HepG2 (cell line): Measurements from ENCODE around the gene CCDC117. TPM values are rescaled to one million over a fixed set of nuclear protein-coding genes. Genes with fewer than 3 reads are reported as not detected.

Source experiments
- ATAC-seq: fragments of 200-7000 bp; cut with Tn5 transposase; 3 replicates; pipeline ENCODE4 v1.9.1; 2020; ENCODE audit warnings: mild to moderate bottlenecking, moderate library complexity
- BruUV-seq: library from RNA; stranded (reverse); fragments of 400-500 nt; replicated peaks from 2 replicates; lab custom pipeline; 2021; lab: Mats Ljungman, UMichigan
- CTCF ChIA-PET: fragments of 300-600 bp; formaldehyde crosslinking; extraction: SDS; loops from one replicate; lab custom pipeline; 2021; ENCODE audit warnings: low total read pairs, inconsistent platforms, low intra/inter-chr PET ratio; lab: Yijun Ruan, JAX
- POLR2A ChIA-PET: fragments of 350-600 bp; sonication (Branson Sonifier 250); formaldehyde crosslinking; loops from one replicate; lab custom pipeline; 2020; ENCODE audit warnings: antibody characterized with exemption, inconsistent platforms; lab: Yijun Ruan, JAX
- DNase-seq: peaks from one replicate; pipeline ENCODE4 v3.0.0-alpha.2; 2015; ENCODE audit warnings: low spot score
- FAIRE-seq: peaks from 3 replicates; lab custom pipeline; 2011; peaks lifted over from hg19 to GRCh38; lab: Jason Lieb, UNC
- H2AFZ ChIP-seq: one replicate; pipeline ENCODE4 v1.6.1; 2011; ENCODE audit warnings: low read length, inconsistent platforms
- H3K27ac ChIP-seq: fragments of 300-600 bp; 3 replicates; pipeline ENCODE4 v1.8.0; 2011; ENCODE audit warnings: mixed run types, mild to moderate bottlenecking, mixed read lengths, low read length, inconsistent platforms; ENCODE audit not compliant: insufficient read depth; ENCODE audit errors: extremely low read length
- H3K27me3 ChIP-seq, 2 experiments: fragments of 200-600 bp in 1 of 2; 2 replicates in 1 of 2; 3 replicates in 1 of 2; pipeline versions ENCODE4 v1.6.0 to v1.8.0; 2011; ENCODE audit warnings: low read length in 2 of 2, mild to moderate bottlenecking in 2 of 2, moderate library complexity in 2 of 2, inconsistent platforms in 1 of 2; ENCODE audit not compliant: insufficient read depth in 2 of 2, control insufficient read depth in 1 of 2
- H3K36me3 ChIP-seq, 2 experiments: fragments of 200-600 bp in 1 of 2; replicated peaks in 1 of 2; 2 replicates in 1 of 2; 3 replicates in 1 of 2; pipeline versions ENCODE4 v1.5.1 to v1.8.0; 2011; ENCODE audit warnings: low read length in 2 of 2, inconsistent platforms in 1 of 2; ENCODE audit not compliant: insufficient read depth in 2 of 2, control insufficient read depth in 1 of 2
- H3K4me1 ChIP-seq: 2 replicates; pipeline ENCODE4 v1.5.1; 2012; ENCODE audit warnings: low read length, inconsistent platforms; ENCODE audit not compliant: insufficient read depth
- H3K4me2 ChIP-seq: 2 replicates; pipeline ENCODE4 v1.6.0; 2011; ENCODE audit warnings: low read depth, low read length, inconsistent platforms
- H3K4me3 ChIP-seq, 3 experiments: fragments of 200-600 bp in 1 of 3; sonication (generic), shearing (Covaris generic) in 1 of 3; replicated peaks in 1 of 3; 2 replicates each; pipeline ENCODE4 v1.5.1; 2011 to 2016; ENCODE audit warnings: low read length in 3 of 3, inconsistent platforms in 2 of 3, low read depth in 2 of 3, mild to moderate bottlenecking in 2 of 3, control low read depth in 1 of 3, mixed read lengths in 1 of 3; ENCODE audit not compliant: insufficient read depth in 1 of 3
- H3K79me2 ChIP-seq: one replicate; pipeline ENCODE4 v1.6.1; 2011; ENCODE audit warnings: low read length, inconsistent platforms; ENCODE audit not compliant: insufficient read depth
- H3K9ac ChIP-seq: 2 replicates; pipeline ENCODE4 v1.6.0; 2011; ENCODE audit warnings: mild to moderate bottlenecking, low read depth, low read length, inconsistent platforms; ENCODE audit not compliant: insufficient read depth
- H3K9me3 ChIP-seq: 2 replicates; pipeline ENCODE4 v1.5.1; 2012; ENCODE audit warnings: mild to moderate bottlenecking, low read length
- H4K20me1 ChIP-seq: 2 replicates; pipeline ENCODE4 v1.6.0; 2011; ENCODE audit warnings: inconsistent platforms, mild to moderate bottlenecking, low read length, moderate library complexity; ENCODE audit not compliant: insufficient read depth
- ATF7-NPFF ChIP-seq: sonication (generic); formaldehyde crosslinking; IDR thresholded peaks from 2 replicates; pipeline ENCODE4 v1.8.1; 2023; ENCODE audit warnings: mild to moderate bottlenecking, low read depth, missing genetic modification reagents, moderate library complexity
- CAMTA2 ChIP-seq: sonication (generic); formaldehyde crosslinking; IDR thresholded peaks from 2 replicates; pipeline ENCODE4 v1.4.0; 2020; ENCODE audit warnings: mild to moderate bottlenecking, missing genetic modification reagents, borderline replicate concordance
- CHD4 ChIP-seq: fragments of 200-600 bp; sonication (generic); IDR thresholded peaks from 2 replicates; pipeline ENCODE4 v1.7.0; 2017; ENCODE audit warnings: mild to moderate bottlenecking, low read length, borderline replicate concordance
- DNMT1 ChIP-seq: sonication (generic); formaldehyde crosslinking; IDR thresholded peaks from 2 replicates; pipeline ENCODE4 v1.5.1; 2020; ENCODE audit warnings: mild to moderate bottlenecking, missing genetic modification reagents
- ESRRA ChIP-seq: sonication (generic); formaldehyde crosslinking; IDR thresholded peaks from 2 replicates; pipeline ENCODE4 v1.5.1; 2020; ENCODE audit warnings: mild to moderate bottlenecking, low read depth, missing genetic modification reagents
- HMG20A ChIP-seq: IDR thresholded peaks from 2 replicates; pipeline ENCODE4 v1.6.1; 2016; ENCODE audit warnings: borderline replicate concordance
- HMGXB4 ChIP-seq, 2 experiments: sonication (generic) in 1 of 2; formaldehyde crosslinking in 1 of 2; IDR thresholded peaks; 2 replicates each; pipeline versions ENCODE4 v1.4.0 to v1.6.1; 2018 to 2020; ENCODE audit warnings: missing genetic modification reagents in 2 of 2, borderline replicate concordance in 1 of 2, low read depth in 1 of 2, mild to moderate bottlenecking in 1 of 2, missing biosample characterization in 1 of 2
- TARDBP ChIP-seq: sonication (generic); formaldehyde crosslinking; IDR thresholded peaks from 2 replicates; pipeline ENCODE4 v1.8.0; 2022; ENCODE audit warnings: mild to moderate bottlenecking, missing genetic modification reagents
- ZNF615 ChIP-seq: sonication (generic); formaldehyde crosslinking; IDR thresholded peaks from 2 replicates; pipeline ENCODE4 v1.5.0; 2020; ENCODE audit warnings: mild to moderate bottlenecking, missing genetic modification reagents, borderline replicate concordance
- ZNF773 ChIP-seq: sonication (generic); formaldehyde crosslinking; IDR thresholded peaks from 2 replicates; pipeline ENCODE4 v1.4.0; 2020; ENCODE audit warnings: missing genetic modification reagents, borderline replicate concordance
- ZNF790 ChIP-seq: sonication (generic); formaldehyde crosslinking; IDR thresholded peaks from 2 replicates; pipeline ENCODE4 v1.8.0; 2022; ENCODE audit warnings: missing genetic modification reagents, mild to moderate bottlenecking, borderline replicate concordance
- WGBS: methylation state at CpG from one replicate; pipeline ENCODE4 v1.1.6; 2017; ENCODE audit warnings: low lambda C conversion rate; 5-methylcytosine and 5-hydroxymethylcytosine counted together
- in situ Hi-C: cut with HindIII; loops from 2 replicates; pipeline ENCODE4 v1.10.0; 2017; ENCODE audit warnings: low pct_unique_long_range_greater_than_20kb; ENCODE audit not compliant: extremely low pct_ligation_motif_present
- intact Hi-C: fragments of 100-400 bp; cut with micrococcal nuclease; formaldehyde crosslinking; loops from one replicate; pipeline ENCODE4 v1.10.0; 2022; ENCODE audit not compliant: unreplicated experiment
- polyA plus RNA-seq, 8 experiments: library from polyadenylated mRNA; depleted of rRNA in 3 of 8; stranded (reverse) in 7 of 8; unstranded in 1 of 8; fragments of >200 nt; fragmentation: Illumina TruSeq in 4 of 8; extraction: Trizol in 4 of 8; gene quantifications; 2 replicates each; pipeline versions ENCODE4 v1.2.1 to v1.2.3, GENCODE V29; 2011 to 2016; ENCODE audit warnings: low read depth in 4 of 8, missing spikeins in 1 of 8, mixed read lengths in 1 of 8; ENCODE audit not compliant: insufficient read depth in 1 of 8
- total RNA-seq, 5 experiments: library from RNA; depleted of rRNA; stranded (reverse); fragments of >200 nt; fragmentation: Illumina TruSeq; extraction: Trizol; gene quantifications; 2 replicates each; pipeline ENCODE4 v1.2.3, GENCODE V29; 2016; ENCODE audit warnings: low read depth in 1 of 5
- TF ChIP-seq, protein P1 (sequence below): sonication (generic); formaldehyde crosslinking; IDR thresholded peaks from 2 replicates; pipeline ENCODE4 v1.4.0; 2020; ENCODE audit warnings: low read depth, mild to moderate bottlenecking, missing genetic modification reagents
- TF ChIP-seq, protein P2 (sequence below): sonication (generic); formaldehyde crosslinking; IDR thresholded peaks from 2 replicates; pipeline ENCODE4 v1.4.0; 2020; ENCODE audit warnings: missing genetic modification reagents, mild to moderate bottlenecking, borderline replicate concordance
- TF ChIP-seq, protein P3 (sequence below): sonication (generic); formaldehyde crosslinking; IDR thresholded peaks from 2 replicates; pipeline ENCODE4 v1.4.0; 2020; ENCODE audit warnings: missing genetic modification reagents

CCDC117 gene
- total and polyA plus RNA-seq, 2 of the 13 experiments (the other 11 are each of a cell fraction or from before 2014, with no cell fraction given) = 12.6 to 34.2 TPM

DNA sequence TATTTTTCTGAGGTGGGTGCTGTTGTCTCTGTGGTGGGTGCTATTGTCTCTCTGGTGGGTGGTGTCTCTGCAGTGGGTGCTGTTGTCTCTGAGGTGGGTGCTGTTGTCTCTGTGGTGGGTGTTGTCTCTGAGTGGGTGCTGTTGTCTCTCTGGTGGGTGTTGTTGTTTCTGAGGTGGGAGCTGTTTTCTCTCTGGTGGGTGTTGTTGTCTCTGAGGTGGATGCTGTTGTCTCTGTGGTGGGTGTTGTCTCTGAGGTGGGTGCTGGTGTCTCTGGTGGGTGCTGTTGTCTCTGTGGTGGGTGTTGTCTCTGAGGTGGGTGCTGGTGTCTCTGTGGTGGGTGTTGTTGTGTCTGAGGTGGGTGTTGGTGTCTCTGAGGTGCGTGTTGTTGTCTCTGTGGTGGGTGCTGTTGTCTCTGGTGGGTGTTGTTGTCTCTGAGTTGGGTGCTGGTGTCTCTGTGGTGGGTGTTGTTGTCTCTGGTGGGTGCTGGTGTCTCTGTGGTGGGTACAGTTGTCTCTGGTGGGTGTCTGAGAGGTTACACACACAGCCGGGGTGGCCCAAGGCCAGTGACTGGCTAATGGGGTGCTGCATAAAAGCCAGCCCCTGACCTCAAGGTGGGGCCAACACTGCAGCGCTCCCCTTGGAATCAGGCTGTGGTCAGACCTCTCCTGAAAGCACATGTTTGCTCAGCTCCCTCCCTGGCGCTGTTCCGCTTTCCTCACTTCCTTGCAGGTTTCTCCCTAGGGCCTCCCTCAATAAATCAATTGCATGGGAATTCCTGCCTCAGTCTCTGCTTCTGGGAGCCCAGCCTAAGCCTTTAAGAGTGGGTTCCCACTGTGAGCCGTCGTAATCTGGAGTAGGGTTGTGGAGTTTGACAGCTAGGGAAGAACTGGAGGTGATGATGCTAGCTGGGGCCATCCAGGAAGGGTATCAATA lies 58.9 kb downstream of the CCDC117 start:
- Histone ChIP-seq H3K4me3 (no peak overlapping the region), H3K27ac (peak overlapping the region; percentile 31), H3K79me2 (no peaks in the 10 kb centered on the region), H3K4me1 (peaks cover 32% of the 10 kb centered on the region), H3K27me3 (no peaks in the 10 kb centered on the region), H4K20me1 (no peaks in the 10 kb centered on the region), H3K4me2 (no peak overlapping the region), H2AFZ (no peak overlapping the region), H3K9me3 (no peaks in the 10 kb centered on the region), H3K36me3 (no peaks in the 10 kb centered on the region), H3K9ac (peak overlapping the region; percentile 16; the same call in 1 of the 2 replicates)
- CTCF ChIA-PET = no interaction called here
- BruUV-seq = no TSS peak
- intact Hi-C loops = no loop called here
- POLR2A ChIA-PET = interaction anchor here (1.2 to 2.2 kb wide), 2 partner anchors 17 to 31 kb away, joined by 3 to 6 read pairs; partner anchors contain the start of gene XBP1
- ATAC-seq = peak; percentile 12; the same call in 1 of the 3 replicates
- in situ Hi-C loops = no loop called here
- WGBS = 86% methylated on average over 5 of the region's 7 CpGs
- no peak for DNase-seq
- no peak for FAIRE-seq
- no peak for TF ChIP-seq DNMT1 (CRISPR knock-in tag)
- TF ChIP-seq, protein P1, sequence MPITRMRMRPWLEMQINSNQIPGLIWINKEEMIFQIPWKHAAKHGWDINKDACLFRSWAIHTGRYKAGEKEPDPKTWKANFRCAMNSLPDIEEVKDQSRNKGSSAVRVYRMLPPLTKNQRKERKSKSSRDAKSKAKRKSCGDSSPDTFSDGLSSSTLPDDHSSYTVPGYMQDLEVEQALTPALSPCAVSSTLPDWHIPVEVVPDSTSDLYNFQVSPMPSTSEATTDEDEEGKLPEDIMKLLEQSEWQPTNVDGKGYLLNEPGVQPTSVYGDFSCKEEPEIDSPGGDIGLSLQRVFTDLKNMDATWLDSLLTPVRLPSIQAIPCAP (CRISPR knock-in tag) = no peak
- TF ChIP-seq, protein P2, sequence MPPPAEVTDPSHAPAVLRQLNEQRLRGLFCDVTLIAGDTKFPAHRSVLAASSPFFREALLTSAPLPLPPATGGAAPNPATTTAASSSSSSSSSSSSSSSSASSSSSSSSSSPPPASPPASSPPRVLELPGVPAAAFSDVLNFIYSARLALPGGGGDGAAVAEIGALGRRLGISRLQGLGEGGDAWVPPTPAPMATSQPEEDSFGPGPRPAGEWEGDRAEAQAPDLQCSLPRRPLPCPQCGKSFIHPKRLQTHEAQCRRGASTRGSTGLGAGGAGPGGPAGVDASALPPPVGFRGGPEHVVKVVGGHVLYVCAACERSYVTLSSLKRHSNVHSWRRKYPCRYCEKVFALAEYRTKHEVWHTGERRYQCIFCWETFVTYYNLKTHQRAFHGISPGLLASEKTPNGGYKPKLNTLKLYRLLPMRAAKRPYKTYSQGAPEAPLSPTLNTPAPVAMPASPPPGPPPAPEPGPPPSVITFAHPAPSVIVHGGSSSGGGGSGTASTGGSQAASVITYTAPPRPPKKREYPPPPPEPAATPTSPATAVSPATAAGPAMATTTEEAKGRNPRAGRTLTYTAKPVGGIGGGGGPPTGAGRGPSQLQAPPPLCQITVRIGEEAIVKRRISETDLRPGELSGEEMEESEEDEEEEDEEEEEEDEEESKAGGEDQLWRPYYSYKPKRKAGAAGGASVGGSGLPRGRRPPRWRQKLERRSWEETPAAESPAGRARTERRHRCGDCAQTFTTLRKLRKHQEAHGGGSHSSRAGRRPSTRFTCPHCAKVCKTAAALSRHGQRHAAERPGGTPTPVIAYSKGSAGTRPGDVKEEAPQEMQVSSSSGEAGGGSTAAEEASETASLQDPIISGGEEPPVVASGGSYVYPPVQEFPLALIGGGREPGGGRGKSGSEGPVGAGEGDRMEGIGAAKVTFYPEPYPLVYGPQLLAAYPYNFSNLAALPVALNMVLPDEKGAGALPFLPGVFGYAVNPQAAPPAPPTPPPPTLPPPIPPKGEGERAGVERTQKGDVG (CRISPR knock-in tag) = peak; percentile 60; the same call in 1 of the 2 replicates
- 0 out of 2 replicates have a peak, but pooled peaks have one; percentile 19 for TF ChIP-seq TARDBP
- no peak for TF ChIP-seq HMG20A (CRISPR knock-in tag)
- no peak for TF ChIP-seq ESRRA (CRISPR knock-in tag)
- TF ChIP-seq, protein P3, sequence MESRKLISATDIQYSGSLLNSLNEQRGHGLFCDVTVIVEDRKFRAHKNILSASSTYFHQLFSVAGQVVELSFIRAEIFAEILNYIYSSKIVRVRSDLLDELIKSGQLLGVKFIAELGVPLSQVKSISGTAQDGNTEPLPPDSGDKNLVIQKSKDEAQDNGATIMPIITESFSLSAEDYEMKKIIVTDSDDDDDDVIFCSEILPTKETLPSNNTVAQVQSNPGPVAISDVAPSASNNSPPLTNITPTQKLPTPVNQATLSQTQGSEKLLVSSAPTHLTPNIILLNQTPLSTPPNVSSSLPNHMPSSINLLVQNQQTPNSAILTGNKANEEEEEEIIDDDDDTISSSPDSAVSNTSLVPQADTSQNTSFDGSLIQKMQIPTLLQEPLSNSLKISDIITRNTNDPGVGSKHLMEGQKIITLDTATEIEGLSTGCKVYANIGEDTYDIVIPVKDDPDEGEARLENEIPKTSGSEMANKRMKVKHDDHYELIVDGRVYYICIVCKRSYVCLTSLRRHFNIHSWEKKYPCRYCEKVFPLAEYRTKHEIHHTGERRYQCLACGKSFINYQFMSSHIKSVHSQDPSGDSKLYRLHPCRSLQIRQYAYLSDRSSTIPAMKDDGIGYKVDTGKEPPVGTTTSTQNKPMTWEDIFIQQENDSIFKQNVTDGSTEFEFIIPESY (CRISPR knock-in tag) = peak; percentile 92
- TF ChIP-seq HMGXB4 (CRISPR knock-in tag; IDR thresholded peaks at IDR 0.05; ENCODE audit: borderline replicate concordance in 1 of 2, low read depth in 1 of 2) = no peak
- no peak for TF ChIP-seq ZNF615 (CRISPR knock-in tag)
- no peak for TF ChIP-seq ZNF773 (CRISPR knock-in tag)
- no peak for TF ChIP-seq ATF7-NPFF (CRISPR knock-in tag)
- no peak for TF ChIP-seq CAMTA2 (CRISPR knock-in tag)
- no peak for TF ChIP-seq CHD4
- no peak for TF ChIP-seq ZNF790 (CRISPR knock-in tag)
